BJ (cell line): ENCODE measurements around the gene ODAD3. TPM values are rescaled to one million over a fixed set of nuclear protein-coding genes. Genes with fewer than 3 reads are reported as not detected.
"Not testable (repeated sequence)": the region's sequence is repeated elsewhere in the genome, so short reads cannot be mapped to it uniquely, and the experiment has no call there.

Experiments used
- CTCF ChIA-PET: fragments of 350-600 bp; formaldehyde crosslinking; extraction: SDS; loops from one replicate; lab custom pipeline; 2021; ENCODE audit warnings: antibody characterized with exemption, inconsistent platforms; lab: Yijun Ruan, JAX
- POLR2A ChIA-PET: fragments of 300-600 bp; sonication (Branson Sonifier 250); formaldehyde crosslinking; extraction: SDS; loops from one replicate; lab custom pipeline; 2021; ENCODE audit warnings: antibody characterized with exemption; lab: Charles Lee
- DNase-seq: peaks from one replicate; pipeline ENCODE4 v3.0.0-alpha.2; 2011; ENCODE audit warnings: low read depth
- H3K27me3 ChIP-seq: 2 replicates; pipeline ENCODE4 v1.6.0; 2011; ENCODE audit warnings: low read length; ENCODE audit not compliant: control insufficient read depth, insufficient read depth
- H3K36me3 ChIP-seq: 2 replicates; pipeline ENCODE4 v1.5.1; 2011; ENCODE audit warnings: low read length; ENCODE audit not compliant: control insufficient read depth, insufficient read depth
- H3K4me3 ChIP-seq: 2 replicates; pipeline ENCODE4 v1.5.1; 2011; ENCODE audit warnings: low read depth, mild to moderate bottlenecking, control low read depth, low read length
- polyA plus RNA-seq: library from polyadenylated mRNA; depleted of rRNA; stranded (reverse); fragments of >200 nt; gene quantifications from 2 replicates; pipeline ENCODE4 v1.2.3, GENCODE V29; 2011
- TF ChIP-seq, protein P1 (sequence below): IDR thresholded peaks from 2 replicates; pipeline ENCODE4 v1.5.1; 2011; ENCODE audit warnings: low read depth, mild to moderate bottlenecking, control low read depth, inconsistent platforms, low read length, moderate library complexity; ENCODE audit not compliant: insufficient read depth

ODAD3 gene
- polyA plus RNA-seq, 1 experiment: 0.38 TPM

DNA sequence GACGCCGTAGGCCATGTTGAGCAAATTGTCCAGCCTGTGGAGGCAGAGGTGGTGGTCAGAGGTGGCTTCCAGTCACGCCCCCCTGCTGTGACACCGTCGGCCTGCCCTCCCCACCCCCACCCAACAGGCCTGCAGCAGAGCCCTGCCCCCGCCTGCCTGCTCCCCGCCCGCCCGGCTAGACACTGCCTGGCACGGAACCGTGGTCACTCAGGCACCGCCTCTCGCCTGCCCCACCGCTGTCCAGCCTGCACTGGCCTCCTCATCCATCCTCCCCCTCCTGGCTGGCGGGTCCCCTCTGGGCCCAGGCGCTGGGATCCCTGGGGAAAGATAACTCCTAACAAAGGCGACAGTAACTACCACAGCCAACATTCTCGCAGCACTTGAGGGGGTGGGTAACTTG lies 22.2 kb upstream of the ODAD3 start:
- ChIA-PET POLR2A (no interaction called here), CTCF (interaction anchor here (2.3 kb wide), 1 partner anchor 26 kb away, joined by 8 read pairs; no protein-coding TSS in a partner anchor)
- H3K27me3 ChIP-seq: no peaks in the 10 kb centered on the region
- TF ChIP-seq, protein P1, sequence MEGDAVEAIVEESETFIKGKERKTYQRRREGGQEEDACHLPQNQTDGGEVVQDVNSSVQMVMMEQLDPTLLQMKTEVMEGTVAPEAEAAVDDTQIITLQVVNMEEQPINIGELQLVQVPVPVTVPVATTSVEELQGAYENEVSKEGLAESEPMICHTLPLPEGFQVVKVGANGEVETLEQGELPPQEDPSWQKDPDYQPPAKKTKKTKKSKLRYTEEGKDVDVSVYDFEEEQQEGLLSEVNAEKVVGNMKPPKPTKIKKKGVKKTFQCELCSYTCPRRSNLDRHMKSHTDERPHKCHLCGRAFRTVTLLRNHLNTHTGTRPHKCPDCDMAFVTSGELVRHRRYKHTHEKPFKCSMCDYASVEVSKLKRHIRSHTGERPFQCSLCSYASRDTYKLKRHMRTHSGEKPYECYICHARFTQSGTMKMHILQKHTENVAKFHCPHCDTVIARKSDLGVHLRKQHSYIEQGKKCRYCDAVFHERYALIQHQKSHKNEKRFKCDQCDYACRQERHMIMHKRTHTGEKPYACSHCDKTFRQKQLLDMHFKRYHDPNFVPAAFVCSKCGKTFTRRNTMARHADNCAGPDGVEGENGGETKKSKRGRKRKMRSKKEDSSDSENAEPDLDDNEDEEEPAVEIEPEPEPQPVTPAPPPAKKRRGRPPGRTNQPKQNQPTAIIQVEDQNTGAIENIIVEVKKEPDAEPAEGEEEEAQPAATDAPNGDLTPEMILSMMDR: no peak
- H3K4me3 ChIP-seq: no peak overlapping the region
- H3K36me3 ChIP-seq: no peaks in the 10 kb centered on the region
- DNase-seq: no peak

DNA sequence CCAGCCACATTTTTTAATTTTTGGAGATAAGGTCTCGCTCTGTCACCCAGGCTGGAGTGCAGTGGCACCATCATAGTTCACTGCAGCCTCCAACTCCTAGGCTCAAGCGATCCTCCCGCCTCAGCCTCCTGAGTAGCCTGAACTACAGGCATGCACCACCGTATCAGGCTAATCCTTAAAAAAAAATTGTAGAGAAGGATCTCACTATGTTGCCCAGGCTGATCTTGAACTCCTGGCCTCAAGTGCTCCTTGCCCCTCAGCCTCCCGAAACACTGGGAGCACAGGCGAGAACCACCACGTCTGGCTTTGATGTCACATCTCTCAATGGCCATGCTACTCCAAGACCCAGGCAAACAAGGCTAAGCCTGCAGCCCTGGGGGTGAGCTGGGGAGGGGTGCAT lies 21.7 kb upstream of the ODAD3 start:
- TF ChIP-seq, protein P1: no peak
- H3K27me3 ChIP-seq: no peaks in the 10 kb centered on the region
- CTCF ChIA-PET: interaction anchor here (2.3 kb wide), 1 partner anchor 26 kb away, joined by 8 read pairs; no protein-coding TSS in a partner anchor

DNA sequence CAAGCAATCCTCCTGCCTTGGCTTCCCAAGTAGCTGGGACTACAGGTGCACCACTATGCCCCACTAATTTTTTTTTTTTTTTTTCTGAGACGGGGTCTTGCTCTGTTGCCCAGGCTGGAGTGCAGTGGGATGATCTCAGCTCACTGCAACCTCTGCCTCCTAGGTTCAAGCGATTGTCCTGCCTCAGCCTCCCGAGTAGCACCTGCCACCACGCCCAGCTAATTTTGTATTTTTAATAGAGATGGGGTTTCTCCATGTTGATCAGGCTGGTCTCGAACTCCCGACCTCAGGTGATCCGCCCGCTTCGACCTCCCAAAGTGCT lies 20.3 kb upstream of the ODAD3 start:
- H3K36me3 ChIP-seq, H3K4me3 ChIP-seq, POLR2A ChIA-PET, H3K27me3 ChIP-seq, DNase-seq: not testable (repeated sequence)
- CTCF ChIA-PET: interaction anchor here (1.0 to 1.1 kb wide), 2 partner anchors 9 to 27 kb away, joined by 3 read pairs; no protein-coding TSS in a partner anchor

More for the DNA sequence above, 21.7 kb upstream of the ODAD3 start:
- H3K4me3 ChIP-seq: no peak overlapping the region
- no peak for DNase-seq
- POLR2A ChIA-PET: no interaction called here
- H3K36me3 ChIP-seq: no peaks in the 10 kb centered on the region

DNA sequence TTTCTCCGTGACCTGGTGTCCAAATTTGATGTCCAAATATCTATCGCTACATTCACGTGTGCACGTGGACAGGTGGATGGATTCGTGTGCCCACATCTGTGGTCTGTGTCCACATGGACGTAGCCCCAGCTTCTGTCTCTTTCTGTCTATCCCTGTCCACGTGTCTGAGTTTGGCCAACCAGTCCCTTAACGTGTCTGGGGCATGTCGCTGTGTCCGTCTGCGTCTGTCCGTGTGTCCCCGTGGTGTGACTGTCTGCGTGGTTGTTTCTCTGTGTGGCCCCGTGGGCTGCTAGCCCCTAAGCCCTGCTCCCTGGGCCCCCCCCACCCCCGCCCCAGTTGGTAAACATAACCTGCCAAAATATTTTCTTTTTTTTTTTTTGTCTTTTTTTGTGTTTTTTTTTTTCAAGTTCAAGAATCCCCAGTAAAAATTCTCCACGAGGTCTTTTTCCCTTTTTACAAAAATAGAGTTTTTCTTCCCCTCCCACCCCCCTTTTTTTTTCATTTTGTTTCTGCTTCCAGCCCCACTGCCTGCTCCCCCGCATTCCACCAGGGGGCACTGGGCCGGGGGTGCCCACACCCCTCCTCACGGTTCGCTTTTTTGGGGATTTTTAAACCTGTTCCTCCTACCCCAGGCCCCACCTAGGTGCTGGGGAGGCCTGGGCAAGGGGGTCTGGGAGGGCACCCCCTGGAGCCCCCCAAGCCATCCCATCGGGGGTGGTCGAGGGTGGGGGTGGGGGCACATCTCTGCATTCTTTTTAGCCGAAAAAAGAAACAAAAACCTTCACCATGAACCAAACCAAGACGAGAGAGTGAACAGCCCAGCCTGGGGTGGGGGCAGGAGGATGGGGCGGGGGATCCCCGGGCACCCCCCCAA lies 18.8 kb upstream of the ODAD3 start:
- TF ChIP-seq, protein P1: peak; percentile 46
- no peak for DNase-seq
- ChIA-PET CTCF (no interaction called here), POLR2A (no interaction called here)
- H3K36me3 ChIP-seq: peaks cover 5% of the 10 kb centered on the region
- H3K4me3 ChIP-seq: no peak overlapping the region
- no peaks in the 10 kb centered on the region for H3K27me3 ChIP-seq

DNA sequence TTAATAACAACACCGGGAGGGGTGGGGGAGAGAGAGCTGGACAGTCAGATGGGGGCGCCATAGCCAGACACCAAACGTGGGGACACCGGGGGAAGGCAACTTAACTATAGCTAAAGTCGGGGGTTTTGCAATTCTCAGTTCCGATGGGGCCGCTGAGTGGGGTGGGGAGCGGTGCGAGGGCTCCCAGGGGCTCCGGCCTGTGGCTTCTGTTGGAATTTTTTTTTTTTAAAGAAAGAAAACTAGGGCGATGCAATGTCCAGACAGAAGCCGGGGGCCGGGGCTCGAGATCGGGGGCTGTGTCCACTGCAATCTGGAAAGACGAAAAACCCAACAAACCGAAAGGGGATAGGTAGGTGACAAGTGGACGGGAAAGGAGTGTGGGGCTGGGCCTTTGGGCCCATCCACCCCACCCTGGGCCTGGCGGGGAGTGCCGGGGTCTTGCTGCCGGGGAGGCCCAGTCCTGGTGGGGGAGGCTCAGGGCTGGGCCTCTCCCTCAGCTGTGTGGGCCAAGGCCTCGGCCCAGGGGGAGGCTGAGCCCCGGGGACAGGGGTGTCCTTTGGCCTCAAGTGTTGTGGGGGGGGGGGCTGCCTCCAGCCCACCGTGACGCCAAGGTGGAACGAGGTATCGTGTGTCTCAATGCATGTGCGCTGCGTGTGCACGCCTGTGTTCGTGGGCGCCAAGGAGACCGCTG lies 17.8 kb upstream of the ODAD3 start:
- Histone ChIP-seq H3K4me3 (no peak overlapping the region), H3K27me3 (no peaks in the 10 kb centered on the region), H3K36me3 (peaks cover 10% of the 10 kb centered on the region)
- ChIA-PET CTCF (interaction anchor here (0.6 to 1.4 kb wide), 5 partner anchors 15 to 159 kb away, joined by 3 to 5 read pairs (median 3); partner anchors contain the start of gene PRKCSH), POLR2A (no interaction called here)
- DNase-seq: no peak
- TF ChIP-seq, protein P1: 0 out of 2 replicates have a peak, but pooled peaks have one; percentile 14
